ENCODE results near the gene KRT222.
A peak's percentile ranks its signal among the peaks of the same experiment; 100 is the strongest.

Gene KRT222

DNA sequence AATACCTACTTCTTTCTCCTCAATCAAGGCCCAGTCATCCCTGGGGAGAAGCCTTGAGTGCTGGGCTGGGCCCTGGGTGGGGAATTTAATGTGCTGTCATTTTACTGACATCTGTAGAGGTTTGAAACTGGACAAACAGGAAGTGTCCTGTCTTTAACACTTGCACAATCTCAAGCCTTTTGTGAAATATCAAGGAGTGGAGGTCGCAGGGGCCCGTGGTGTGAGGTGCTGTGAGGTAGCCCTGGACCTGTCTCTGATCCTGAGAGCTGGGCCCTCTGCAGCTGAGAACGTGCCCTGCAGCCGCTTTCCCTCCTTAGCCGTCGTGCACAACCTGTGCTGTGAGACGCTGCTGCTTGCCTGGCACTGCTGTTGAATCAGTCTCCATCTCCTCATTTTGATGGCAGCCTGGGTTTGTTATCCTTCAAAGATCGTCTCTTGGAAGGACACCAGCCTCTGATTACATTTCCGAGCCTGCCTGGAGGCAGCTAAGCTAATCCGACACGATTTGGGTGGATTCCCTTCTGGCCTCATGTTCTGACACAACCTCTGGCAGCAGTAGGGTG lies 47.2 kb downstream of the KRT222 start:
- no peak overlapping the region for H3K4me3 ChIP-seq (ENCODE audit: low read depth, low read length)
- no peak for DNase-seq (ENCODE audit: low read depth)
- TF ChIP-seq CTCF (IDR thresholded peaks at IDR 0.05; ENCODE audit: low read depth, low read length, missing control alignments) = no peak

GRCh38 chr17:40616592-40616991 lies 48.4 kb downstream of the KRT222 start:
- no peak for DNase-seq (ENCODE audit: low read depth)
- H3K4me3 ChIP-seq (ENCODE audit: low read depth, low read length) = no peak overlapping the region
- no peak for TF ChIP-seq CTCF (IDR thresholded peaks at IDR 0.05; ENCODE audit: low read depth, low read length, missing control alignments)

GRCh38 chr17:40615841-40616476 lies 49.0 kb downstream of the KRT222 start:
- TF ChIP-seq CTCF (IDR thresholded peaks at IDR 0.05; ENCODE audit: low read depth, low read length, missing control alignments) = no peak
- no peak overlapping the region for H3K4me3 ChIP-seq (ENCODE audit: low read depth, low read length)
- no peak for DNase-seq (ENCODE audit: low read depth)

- DNase-seq (ENCODE audit: low read depth) = peak; percentile 67
- H3K4me3 ChIP-seq (ENCODE audit: low read depth, low read length) = no peak overlapping the region
- peak; percentile 59 for TF ChIP-seq CTCF (IDR thresholded peaks at IDR 0.05; ENCODE audit: low read depth, low read length, missing control alignments)
Measured at GRCh38 chr17:40615068-40615840, 49.7 kb downstream of the KRT222 start.

DNA sequence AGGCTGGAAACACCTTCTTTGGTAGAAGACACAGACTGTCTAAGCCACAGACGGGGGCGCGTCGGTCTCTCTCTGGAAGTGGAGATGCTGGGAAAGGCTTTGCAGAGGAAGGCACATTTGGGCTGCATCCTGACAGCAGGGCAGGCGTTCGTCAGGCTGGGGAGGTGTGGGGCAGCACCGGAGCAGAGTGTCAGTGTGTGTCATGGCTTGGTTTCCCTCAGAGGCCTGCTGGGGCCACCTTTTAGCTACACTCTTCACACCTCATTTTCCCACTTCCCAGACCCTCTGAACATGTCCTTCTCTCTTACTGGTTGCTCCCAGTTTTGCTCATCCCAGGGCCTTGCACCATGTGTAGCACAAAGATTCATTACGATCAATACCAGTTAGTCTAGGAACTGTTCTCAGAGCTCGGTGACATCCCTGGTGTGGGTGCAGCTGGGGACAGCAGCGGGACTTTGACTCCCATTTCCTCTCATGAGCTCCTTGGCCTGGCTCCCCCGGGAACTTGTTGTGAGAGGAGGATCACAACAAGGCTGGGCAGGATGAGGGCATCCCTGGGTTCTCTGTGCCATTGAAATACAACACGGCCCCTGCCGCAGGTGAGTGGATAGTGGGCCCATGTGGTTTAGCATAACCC lies 50.4 kb downstream of the KRT222 start:
- DNase-seq (ENCODE audit: low read depth) = no peak
- TF ChIP-seq CTCF (IDR thresholded peaks at IDR 0.05; ENCODE audit: low read depth, low read length, missing control alignments) = no peak
- H3K4me3 ChIP-seq (ENCODE audit: low read depth, low read length) = no peak overlapping the region

DNA sequence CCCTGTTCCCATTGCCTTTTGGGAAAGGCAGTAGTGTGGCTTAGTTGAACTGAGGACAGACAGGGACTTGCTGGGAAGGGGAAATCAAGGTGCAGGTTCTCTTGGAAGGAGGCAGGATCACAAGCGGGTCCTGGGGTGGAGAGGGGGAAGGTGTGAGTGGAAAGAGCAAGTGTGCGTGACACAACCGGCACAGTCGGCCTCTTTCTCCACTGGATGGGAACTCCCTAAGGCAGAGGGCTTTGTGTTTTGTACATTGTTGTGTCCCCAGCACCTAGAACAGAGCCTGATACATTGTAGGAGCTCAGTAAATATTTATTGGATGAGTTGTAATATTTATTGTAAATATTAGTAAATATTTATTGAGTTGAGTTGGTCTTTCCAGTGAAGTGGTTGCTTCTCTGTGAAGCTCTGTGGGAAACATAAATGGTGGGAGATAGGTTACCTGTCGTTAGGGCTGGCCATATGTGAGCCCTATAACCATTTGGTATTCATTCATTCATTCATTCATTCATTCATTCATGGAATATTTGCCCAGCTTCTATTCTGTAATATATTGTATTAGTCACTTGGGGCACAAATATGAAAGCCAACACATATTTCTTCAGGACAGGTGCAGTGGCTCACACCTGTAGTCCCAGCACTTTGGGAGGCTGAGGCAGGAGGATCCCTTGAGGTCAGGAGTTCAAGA lies 51.4 kb downstream of the KRT222 start:
- no peak for TF ChIP-seq CTCF (IDR thresholded peaks at IDR 0.05; ENCODE audit: low read depth, low read length, missing control alignments)
- H3K4me3 ChIP-seq (ENCODE audit: low read depth, low read length) = no peak overlapping the region
- DNase-seq (ENCODE audit: low read depth) = no peak

Measured in GM12864 (cell line).